ENCODE measurements around the gene TANC2. TPM values are rescaled to one million over a fixed set of nuclear protein-coding genes. Genes with fewer than 3 reads are reported as not detected.

TANC2 gene
- total and polyA plus RNA-seq, 2 experiments from 2014 or later = 13.7 to 16.1 TPM

DNA sequence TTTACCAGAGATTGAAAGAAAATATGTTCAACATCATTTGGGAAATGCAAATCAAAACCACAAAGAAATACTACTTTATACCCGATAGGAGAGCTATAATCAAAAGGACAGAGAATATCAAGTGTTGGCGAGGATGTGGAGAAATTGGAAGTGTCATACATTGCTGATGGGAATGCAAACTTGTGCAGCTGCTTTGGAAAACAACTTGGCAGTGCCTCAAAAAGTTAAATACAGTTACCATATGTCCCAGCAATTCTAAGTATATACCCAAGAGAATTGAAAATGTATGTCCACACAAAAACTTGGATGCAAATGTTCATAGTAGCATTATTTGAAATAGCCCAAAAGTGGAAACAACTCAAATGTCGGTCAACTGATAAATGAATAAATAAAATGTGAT, 17.0 kb upstream of the TANC2 start:
- Histone ChIP-seq H3F3A (ENCODE audit: insufficient read depth) (no peaks in the 10 kb centered on the region), H3K9ac (no peak overlapping the region), H3K4me1 (ENCODE audit: insufficient read depth) (0 out of 2 replicates have a peak, but pooled peaks cover 5% of the 10 kb centered on the region), H3K9me2 (ENCODE audit: insufficient read depth) (no peaks in the 10 kb centered on the region), H3K27me3 (replicated peaks; ENCODE audit: insufficient read depth) (no peaks in the 10 kb centered on the region), H2AFZ (no peak overlapping the region), H3K4me3 (no peak overlapping the region), H3K9me3 (ENCODE audit: low read depth) (no peaks in the 10 kb centered on the region), H3K27ac (no peak overlapping the region), H3K36me3 (ENCODE audit: low read depth) (no peaks in the 10 kb centered on the region), H3K4me2 (ENCODE audit: unreplicated experiment) (no peak overlapping the region), H3K79me2 (ENCODE audit: insufficient read depth) (no peaks in the 10 kb centered on the region), H4K20me1 (ENCODE audit: insufficient read depth) (no peaks in the 10 kb centered on the region)
- DNase-seq = no peak
- 60 to 70% methylated on average over 3 of the region's 3 CpGs for WGBS, 2 experiments (ENCODE audit: low coverage in 1 of 2, low lambda C conversion rate in 2 of 2, missing lambda C conversion rate in 2 of 2)
- no peak for TF ChIP-seq EZH2phosphoT487 (IDR thresholded peaks at IDR 0.05; ENCODE audit: insufficient read depth, low read depth)
- no peak for TF ChIP-seq EZH2 (IDR thresholded peaks at IDR 0.05; ENCODE audit: insufficient read depth, poor library complexity, severe bottlenecking)
- in situ Hi-C loops (cut with MboI) = no loop called here

DNA sequence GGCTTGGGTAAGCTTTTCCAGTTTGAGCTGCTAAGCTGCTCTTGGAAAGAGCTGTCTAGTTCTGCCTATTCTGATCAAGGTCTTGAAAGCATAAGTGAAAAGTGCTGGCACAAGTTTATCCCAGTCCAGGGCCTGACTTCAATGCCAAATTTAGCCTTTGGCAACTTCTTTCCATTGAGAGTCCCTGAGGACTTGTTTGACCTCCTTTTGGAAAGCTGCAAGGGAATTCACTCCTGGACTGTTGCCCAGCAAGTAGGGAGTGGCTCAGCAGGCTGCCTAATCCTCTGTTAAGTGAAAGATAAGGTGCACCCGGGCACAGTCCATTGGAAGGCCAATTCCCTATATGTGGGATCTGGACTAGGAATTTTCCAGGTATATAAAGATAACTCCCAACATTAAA, 16.0 kb upstream of the TANC2 start:
- in situ Hi-C loops (cut with MboI) = no loop called here
- H3K9ac ChIP-seq = no peak overlapping the region
- H2AFZ ChIP-seq = no peak overlapping the region
- H3K9me2 ChIP-seq (ENCODE audit: insufficient read depth) = no peaks in the 10 kb centered on the region
- no peak overlapping the region for H3K4me3 ChIP-seq
- 0 out of 2 replicates have a peak, but pooled peaks cover 5% of the 10 kb centered on the region for H3K4me1 ChIP-seq (ENCODE audit: insufficient read depth)
- no peaks in the 10 kb centered on the region for H3K79me2 ChIP-seq (ENCODE audit: insufficient read depth)
- WGBS, 2 experiments (ENCODE audit: low coverage in 1 of 2, low lambda C conversion rate in 2 of 2, missing lambda C conversion rate in 2 of 2) = 39 to 47% methylated on average over 1 of the region's 1 CpG
- H4K20me1 ChIP-seq (ENCODE audit: insufficient read depth) = no peaks in the 10 kb centered on the region
- no peaks in the 10 kb centered on the region for H3K9me3 ChIP-seq (ENCODE audit: low read depth)
- no peak overlapping the region for H3K4me2 ChIP-seq (ENCODE audit: unreplicated experiment)
- H3K27ac ChIP-seq = no peak overlapping the region
- no peaks in the 10 kb centered on the region for H3F3A ChIP-seq (ENCODE audit: insufficient read depth)
- no peaks in the 10 kb centered on the region for H3K36me3 ChIP-seq (ENCODE audit: low read depth)
- no peak for TF ChIP-seq EZH2phosphoT487 (IDR thresholded peaks at IDR 0.05; ENCODE audit: insufficient read depth, low read depth)
- TF ChIP-seq EZH2 (IDR thresholded peaks at IDR 0.05; ENCODE audit: insufficient read depth, poor library complexity, severe bottlenecking) = no peak
- H3K27me3 ChIP-seq (replicated peaks; ENCODE audit: insufficient read depth) = no peaks in the 10 kb centered on the region
- DNase-seq = peak; percentile 69

DNA sequence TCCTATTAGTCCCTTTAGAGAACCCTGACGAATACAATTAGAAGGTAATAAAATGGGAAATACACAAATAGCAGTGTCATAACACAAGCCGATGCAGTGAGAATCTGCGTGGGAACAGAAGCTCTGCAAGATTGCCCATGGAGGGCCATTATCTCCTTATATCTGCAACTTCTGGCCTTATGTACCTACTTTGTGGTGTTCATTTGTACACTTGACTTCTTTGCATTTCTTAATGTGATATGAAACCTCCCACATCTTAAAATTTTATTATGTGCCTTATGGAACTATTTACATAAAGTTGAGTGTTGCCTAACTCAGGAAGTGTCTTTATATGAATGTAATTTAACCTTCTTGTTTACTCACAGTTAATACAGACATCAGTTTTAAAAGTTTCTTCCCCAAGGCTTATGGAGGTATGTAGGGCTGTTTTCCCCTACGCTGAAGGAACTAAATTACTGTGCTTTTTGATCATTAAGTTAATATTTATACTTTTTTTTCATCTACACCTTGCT, 10.1 kb upstream of the TANC2 start:
- H3K36me3 ChIP-seq (ENCODE audit: low read depth) = no peaks in the 10 kb centered on the region
- no peaks in the 10 kb centered on the region for H3K9me2 ChIP-seq (ENCODE audit: insufficient read depth)
- H3K9me3 ChIP-seq (ENCODE audit: low read depth) = no peaks in the 10 kb centered on the region
- no peak for DNase-seq
- no peak overlapping the region for H3K4me2 ChIP-seq (ENCODE audit: unreplicated experiment)
- no peak overlapping the region for H3K27ac ChIP-seq
- no peaks in the 10 kb centered on the region for H3K27me3 ChIP-seq (replicated peaks; ENCODE audit: insufficient read depth)
- H2AFZ ChIP-seq = no peak overlapping the region
- H3K4me1 ChIP-seq (ENCODE audit: insufficient read depth) = no peaks in the 10 kb centered on the region
- H4K20me1 ChIP-seq (ENCODE audit: insufficient read depth) = no peaks in the 10 kb centered on the region
- TF ChIP-seq EZH2 (IDR thresholded peaks at IDR 0.05; ENCODE audit: insufficient read depth, poor library complexity, severe bottlenecking) (no peak), EZH2phosphoT487 (IDR thresholded peaks at IDR 0.05; ENCODE audit: insufficient read depth, low read depth) (no peak)
- WGBS, 2 experiments (ENCODE audit: low coverage in 1 of 2, low lambda C conversion rate in 2 of 2, missing lambda C conversion rate in 2 of 2) = 94 to 96% methylated on average over 4 of the region's 4 CpGs
- no peak overlapping the region for H3K9ac ChIP-seq
- in situ Hi-C loops (cut with MboI) = no loop called here
- H3K4me3 ChIP-seq = no peak overlapping the region
- no peaks in the 10 kb centered on the region for H3F3A ChIP-seq (ENCODE audit: insufficient read depth)
- H3K79me2 ChIP-seq (ENCODE audit: insufficient read depth) = no peaks in the 10 kb centered on the region

DNA sequence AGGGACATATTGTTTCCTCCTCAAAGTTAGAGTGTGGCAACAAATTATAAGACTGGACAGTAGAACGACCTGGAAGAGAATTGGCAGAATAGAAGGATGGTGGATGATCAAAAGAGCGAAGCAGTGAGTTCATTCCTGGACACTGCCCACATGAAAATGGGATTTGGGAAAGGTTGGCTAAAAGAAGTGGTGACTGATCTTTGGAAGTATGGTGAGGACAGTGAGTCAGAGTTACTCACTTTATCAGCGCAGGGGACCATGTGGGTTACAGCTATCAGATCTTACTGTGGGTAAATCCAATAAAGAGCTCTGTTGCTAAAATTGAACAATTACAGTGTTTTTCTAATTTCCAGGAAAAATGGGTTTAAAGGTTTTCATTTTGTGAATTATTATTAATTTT, 2.7 kb upstream of the TANC2 start:
- TF ChIP-seq EZH2 (IDR thresholded peaks at IDR 0.05; ENCODE audit: insufficient read depth, poor library complexity, severe bottlenecking) (no peak), EZH2phosphoT487 (IDR thresholded peaks at IDR 0.05; ENCODE audit: insufficient read depth, low read depth) (no peak)
- Histone ChIP-seq H3K4me1 (ENCODE audit: insufficient read depth) (peaks cover 19% of the 10 kb centered on the region), H4K20me1 (ENCODE audit: insufficient read depth) (no peaks in the 10 kb centered on the region), H3K27me3 (replicated peaks; ENCODE audit: insufficient read depth) (no peaks in the 10 kb centered on the region), H3K4me3 (no peak overlapping the region), H3K36me3 (ENCODE audit: low read depth) (no peaks in the 10 kb centered on the region), H3K79me2 (ENCODE audit: insufficient read depth) (peaks cover 18% of the 10 kb centered on the region), H3K4me2 (ENCODE audit: unreplicated experiment) (peak overlapping the region; percentile 26), H3K9ac (no peak overlapping the region), H3K9me2 (ENCODE audit: insufficient read depth) (no peaks in the 10 kb centered on the region), H2AFZ (0 out of 2 replicates have a peak overlapping the region, but pooled peaks have one; percentile 8), H3K9me3 (ENCODE audit: low read depth) (no peaks in the 10 kb centered on the region), H3K27ac (peak overlapping the region; percentile 38), H3F3A (ENCODE audit: insufficient read depth) (peaks cover 32% of the 10 kb centered on the region)
- in situ Hi-C loops (cut with MboI) = no loop called here
- 6 to 15% methylated on average over 3 of the region's 3 CpGs for WGBS, 2 experiments (ENCODE audit: low coverage in 1 of 2, low lambda C conversion rate in 2 of 2, missing lambda C conversion rate in 2 of 2)
- DNase-seq = peak; percentile 90

All from GM23248 (cell line).